Endothelial cell of umbilical vein (primary cell): ENCODE measurements around the gene C12orf50. TPM values are rescaled to one million over a fixed set of nuclear protein-coding genes. Genes with fewer than 3 reads are reported as not detected.

Source experiments
- BruUV-seq: library from RNA; stranded (reverse); fragments of 400-500 nt; replicated peaks from 2 replicates; lab custom pipeline; 2021; lab: Mats Ljungman, UMichigan
- CTCF ChIA-PET: fragments of 300-600, 350-600 bp; sonication (Branson Sonifier 250); formaldehyde crosslinking; loops from one replicate; lab custom pipeline; 2021; ENCODE audit warnings: antibody characterized with exemption, inconsistent platforms; lab: Charles Lee
- POLR2A ChIA-PET: fragments of 300-600, 350-600 bp; sonication (Branson Sonifier 250); formaldehyde crosslinking; loops from one replicate; lab custom pipeline; 2021; ENCODE audit warnings: antibody characterized with exemption, inconsistent platforms; lab: Charles Lee
- DNase-seq: peaks from one replicate; pipeline ENCODE4 v3.0.0-alpha.2; 2011; ENCODE audit warnings: low read depth, low spot score
- FAIRE-seq: peaks from 2 replicates; lab custom pipeline; 2011; peaks lifted over from hg19 to GRCh38; lab: Jason Lieb, UNC
- H2AFZ ChIP-seq: 2 replicates; pipeline ENCODE4 v1.6.0; 2012; ENCODE audit warnings: low read depth, low read length, control low read depth, inconsistent platforms
- H3K27ac ChIP-seq: 2 replicates; pipeline ENCODE4 v1.5.1; 2011; ENCODE audit warnings: low read depth, mild to moderate bottlenecking, control low read depth, low read length, moderate library complexity; ENCODE audit not compliant: insufficient read depth
- H3K27me3 ChIP-seq, 2 experiments: 2 replicates each; pipeline versions ENCODE4 v1.6.0 to v1.6.1; 2011; ENCODE audit warnings: low read length in 2 of 2, mixed read lengths in 1 of 2; ENCODE audit not compliant: control insufficient read depth in 2 of 2, insufficient read depth in 2 of 2
- H3K36me3 ChIP-seq, 2 experiments: 2 replicates in 1 of 2; 3 replicates in 1 of 2; pipeline ENCODE4 v1.5.1; 2011; ENCODE audit warnings: low read length in 2 of 2, mild to moderate bottlenecking in 1 of 2, moderate library complexity in 1 of 2; ENCODE audit not compliant: control insufficient read depth in 2 of 2, insufficient read depth in 2 of 2; ENCODE audit errors: extremely low read depth in 1 of 2
- H3K4me1 ChIP-seq: 3 replicates; pipeline ENCODE4 v1.5.1; 2011; ENCODE audit warnings: mild to moderate bottlenecking, low read length; ENCODE audit not compliant: control insufficient read depth, insufficient read depth; ENCODE audit errors: extremely low read depth
- H3K4me2 ChIP-seq: 2 replicates; pipeline ENCODE4 v1.6.1; 2011; ENCODE audit warnings: low read length, control low read depth, mixed read lengths; ENCODE audit not compliant: insufficient read depth
- H3K4me3 ChIP-seq, 3 experiments: fragments of 200-600 bp in 1 of 3; sonication (generic), shearing (Covaris generic) in 1 of 3; replicated peaks in 1 of 3; 2 replicates each; pipeline ENCODE4 v1.5.1; 2011 to 2016; ENCODE audit warnings: control low read depth in 3 of 3, low read length in 3 of 3, mild to moderate bottlenecking in 2 of 3, inconsistent platforms in 1 of 3, low read depth in 1 of 3, moderate library complexity in 1 of 3; ENCODE audit not compliant: insufficient read depth in 1 of 3
- H3K79me2 ChIP-seq: 2 replicates; pipeline ENCODE4 v1.6.0; 2012; ENCODE audit warnings: low read length, inconsistent platforms; ENCODE audit not compliant: control insufficient read depth, insufficient read depth
- H3K9ac ChIP-seq: replicated peaks from 2 replicates; pipeline ENCODE3; 2011; ENCODE audit warnings: low read length, control low read depth; ENCODE audit not compliant: insufficient read depth; ENCODE audit errors: extremely low read depth
- H3K9me1 ChIP-seq: replicated peaks from 3 replicates; pipeline ENCODE4 v1.6.0; 2011; ENCODE audit warnings: mild to moderate bottlenecking, low read length; ENCODE audit not compliant: control insufficient read depth, insufficient read depth; ENCODE audit errors: extremely low read depth
- H3K9me3 ChIP-seq: replicated peaks from 2 replicates; pipeline ENCODE4 v1.5.1; 2012; ENCODE audit warnings: low read length, inconsistent platforms; ENCODE audit not compliant: control insufficient read depth, insufficient read depth
- H4K20me1 ChIP-seq: replicated peaks from 2 replicates; pipeline ENCODE3; 2011; ENCODE audit warnings: mild to moderate bottlenecking, low read length; ENCODE audit not compliant: control insufficient read depth, insufficient read depth; ENCODE audit errors: extremely low read depth
- EZH2 ChIP-seq: IDR thresholded peaks from 2 replicates; pipeline ENCODE4 v1.6.1; 2012; ENCODE audit warnings: borderline replicate concordance, low read depth, mild to moderate bottlenecking, moderate library complexity, low read length, inconsistent platforms; ENCODE audit not compliant: severe bottlenecking
- FOS ChIP-seq: IDR thresholded peaks from 2 replicates; pipeline ENCODE4 v1.6.1; 2011; ENCODE audit warnings: mild to moderate bottlenecking, low read length, moderate library complexity, borderline replicate concordance; ENCODE audit not compliant: insufficient read depth
- GATA2 ChIP-seq: IDR thresholded peaks from 2 replicates; pipeline ENCODE4 v1.7.0; 2011; ENCODE audit warnings: low read depth, mild to moderate bottlenecking, moderate library complexity, mixed read lengths, low read length; ENCODE audit not compliant: insufficient read length, insufficient read depth
- JUN ChIP-seq: IDR thresholded peaks from 2 replicates; pipeline ENCODE4 v1.6.1; 2011; ENCODE audit warnings: borderline replicate concordance, low read depth; ENCODE audit not compliant: insufficient read length, insufficient read depth
- MYC ChIP-seq: IDR thresholded peaks from one replicate; pipeline ENCODE4 v1.6.1; 2011; ENCODE audit warnings: mild to moderate bottlenecking, low read depth, low read length
- POLR2A ChIP-seq: IDR thresholded peaks from 2 replicates; pipeline ENCODE4 v1.6.1; 2012; ENCODE audit warnings: low read depth, mild to moderate bottlenecking, control low read depth, low read length
- POLR2AphosphoS5 ChIP-seq: IDR thresholded peaks from 2 replicates; pipeline ENCODE4 v1.6.1; 2012; ENCODE audit warnings: low read depth, mild to moderate bottlenecking, control low read depth, low read length, moderate library complexity; ENCODE audit not compliant: insufficient read depth
- dilution Hi-C: fragments of 300-500 bp; cut with MboI; formaldehyde crosslinking; loops from one replicate; pipeline ENCODE4 v1.15.0; 2019; ENCODE audit warnings: low sequenced_read_pairs; ENCODE audit not compliant: extremely low pct_ligation_motif_present
- intact Hi-C: fragments of 100-400 bp; cut with micrococcal nuclease; formaldehyde crosslinking; loops from one replicate; pipeline ENCODE4 v1.10.0; 2022
- polyA plus RNA-seq, 4 experiments: library from polyadenylated mRNA; depleted of rRNA in 3 of 4; stranded (reverse) in 3 of 4; unstranded in 1 of 4; fragments of >200 nt; gene quantifications; 2 replicates each; pipeline versions ENCODE4 v1.2.1 to v1.2.3, GENCODE V29; 2011 to 2012; ENCODE audit warnings: missing spikeins in 1 of 4
- total RNA-seq: library from RNA; stranded (reverse); gene quantifications from 2 replicates; pipeline ENCODE4 v1.2.3, GENCODE V29; 2021
- TF ChIP-seq, protein P1 (sequence below): IDR thresholded peaks from 2 replicates; pipeline ENCODE4 v1.6.1; 2011; ENCODE audit not compliant: insufficient read depth, insufficient read length
- TF ChIP-seq, protein P2 (sequence below), 2 donors: IDR thresholded peaks; 1 replicate in 1 of 2; 2 replicates in 1 of 2; pipeline ENCODE4 v1.5.1; 2011; ENCODE audit warnings: low read length in 2 of 2, mild to moderate bottlenecking in 2 of 2, moderate library complexity in 2 of 2, control low read depth in 1 of 2, inconsistent platforms in 1 of 2, low read depth in 1 of 2; ENCODE audit not compliant: insufficient read depth in 1 of 2; ENCODE audit errors: extremely low read depth in 1 of 2

Gene C12orf50
- total and polyA plus RNA-seq, 2 donors (not counting 3 experiments of a cell fraction or from before 2014, with no cell fraction given): 0.31 TPM; not detected in 1

DNA sequence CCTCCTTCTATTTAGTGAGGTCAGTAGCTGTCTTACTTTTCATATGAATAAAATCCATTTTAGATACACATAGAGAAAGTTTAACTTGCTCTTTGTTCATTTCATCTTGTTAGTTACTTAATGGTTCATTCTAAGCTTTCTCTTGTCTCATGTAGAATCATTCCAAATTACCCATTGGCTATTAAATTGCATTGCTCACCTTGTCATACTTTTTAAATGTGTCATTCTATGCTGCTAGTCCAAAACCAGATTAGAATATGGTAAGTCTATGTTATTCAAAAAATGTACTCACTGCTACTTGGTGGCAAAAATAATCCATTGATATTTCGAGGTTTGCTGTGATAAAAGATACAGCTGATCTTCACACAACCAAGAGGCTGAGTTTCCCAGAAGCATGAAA lies 3.0 kb downstream of the C12orf50 start:
- H3K79me2 ChIP-seq: no peaks in the 10 kb centered on the region
- CTCF ChIA-PET: no interaction called here
- dilution Hi-C loops: no loop called here
- H2AFZ ChIP-seq: no peak overlapping the region
- no peak overlapping the region for H3K9ac ChIP-seq
- H3K4me3 ChIP-seq: no peak overlapping the region
- BruUV-seq: no TSS peak
- H3K27ac ChIP-seq: no peak overlapping the region
- H4K20me1 ChIP-seq: no peaks in the 10 kb centered on the region
- H3K4me2 ChIP-seq: no peak overlapping the region
- TF ChIP-seq MYC (no peak), POLR2AphosphoS5 (no peak), POLR2A (no peak), JUN (no peak), GATA2 (no peak), EZH2 (no peak), FOS (no peak)
- TF ChIP-seq, protein P1, sequence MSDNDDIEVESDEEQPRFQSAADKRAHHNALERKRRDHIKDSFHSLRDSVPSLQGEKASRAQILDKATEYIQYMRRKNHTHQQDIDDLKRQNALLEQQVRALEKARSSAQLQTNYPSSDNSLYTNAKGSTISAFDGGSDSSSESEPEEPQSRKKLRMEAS: no peak
- TF ChIP-seq, protein P2, sequence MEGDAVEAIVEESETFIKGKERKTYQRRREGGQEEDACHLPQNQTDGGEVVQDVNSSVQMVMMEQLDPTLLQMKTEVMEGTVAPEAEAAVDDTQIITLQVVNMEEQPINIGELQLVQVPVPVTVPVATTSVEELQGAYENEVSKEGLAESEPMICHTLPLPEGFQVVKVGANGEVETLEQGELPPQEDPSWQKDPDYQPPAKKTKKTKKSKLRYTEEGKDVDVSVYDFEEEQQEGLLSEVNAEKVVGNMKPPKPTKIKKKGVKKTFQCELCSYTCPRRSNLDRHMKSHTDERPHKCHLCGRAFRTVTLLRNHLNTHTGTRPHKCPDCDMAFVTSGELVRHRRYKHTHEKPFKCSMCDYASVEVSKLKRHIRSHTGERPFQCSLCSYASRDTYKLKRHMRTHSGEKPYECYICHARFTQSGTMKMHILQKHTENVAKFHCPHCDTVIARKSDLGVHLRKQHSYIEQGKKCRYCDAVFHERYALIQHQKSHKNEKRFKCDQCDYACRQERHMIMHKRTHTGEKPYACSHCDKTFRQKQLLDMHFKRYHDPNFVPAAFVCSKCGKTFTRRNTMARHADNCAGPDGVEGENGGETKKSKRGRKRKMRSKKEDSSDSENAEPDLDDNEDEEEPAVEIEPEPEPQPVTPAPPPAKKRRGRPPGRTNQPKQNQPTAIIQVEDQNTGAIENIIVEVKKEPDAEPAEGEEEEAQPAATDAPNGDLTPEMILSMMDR (IDR thresholded peaks at IDR 0.05; ENCODE audit: extremely low read depth in 1 of 2, insufficient read depth in 1 of 2, low read depth in 1 of 2, low read length in 2 of 2): no peak
- no peaks in the 10 kb centered on the region for H3K9me1 ChIP-seq
- H3K36me3 ChIP-seq: no peaks in the 10 kb centered on the region
- no peaks in the 10 kb centered on the region for H3K9me3 ChIP-seq
- H3K4me1 ChIP-seq: no peaks in the 10 kb centered on the region
- no peaks in the 10 kb centered on the region for H3K27me3 ChIP-seq
- DNase-seq: no peak
- no peak for FAIRE-seq
- POLR2A ChIA-PET: no interaction called here
- intact Hi-C loops: no loop called here
